Amygdala (tissue), 56 donors: ENCODE measurements around the gene IL6ST.
"Not testable (repeated sequence)": the region's sequence is repeated elsewhere in the genome, so short reads cannot be mapped to it uniquely, and the experiment has no call there.

Experiments
- DNase-seq, 56 donors: peaks; one replicate each; lab custom pipeline; 2025; lab: John Stamatoyannopoulos, UW

Gene IL6ST

GRCh38 chr5:55994495-55994997 lies at the start of gene IL6ST:
Gene IL6ST (minus strand): TSS chr5:55994963. CDS start chr5:55976278, 18,685 bp downstream.
- peak in 20 of 56 donors; percentile 42 to 86 (median 65) for DNase-seq

GRCh38 chr5:56039985-56040384 lies 45.2 kb upstream of the IL6ST start:
- DNase-seq, result no peak

DNA sequence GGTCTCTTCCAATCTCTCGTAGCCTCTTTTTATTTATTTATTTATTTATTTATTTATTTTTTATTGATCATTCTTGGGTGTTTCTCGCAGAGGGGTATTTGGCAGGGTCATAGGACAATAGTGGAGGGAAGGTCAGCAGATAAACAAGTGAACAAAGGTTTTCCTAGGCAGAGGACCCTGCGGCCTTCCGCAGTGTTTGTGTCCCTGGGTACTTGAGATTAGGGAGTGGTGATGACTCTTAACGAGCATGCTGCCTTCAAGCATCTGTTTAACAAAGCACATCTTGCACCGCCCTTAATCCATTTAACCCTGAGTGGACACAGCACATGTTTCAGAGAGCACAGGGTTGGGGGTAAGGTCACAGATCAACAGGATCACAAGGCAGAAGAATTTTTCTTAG lies 43.4 kb upstream of the IL6ST start:
- DNase-seq, result not testable (repeated sequence)

- peak in 17 of 56 donors; percentile 0 to 43 (median 9) for DNase-seq
Measured at GRCh38 chr5:56037531-56038010, 42.8 kb upstream of the IL6ST start.

GRCh38 chr5:56035394-56035793 lies 40.6 kb upstream of the IL6ST start:
- DNase-seq, result not testable (repeated sequence)

DNA sequence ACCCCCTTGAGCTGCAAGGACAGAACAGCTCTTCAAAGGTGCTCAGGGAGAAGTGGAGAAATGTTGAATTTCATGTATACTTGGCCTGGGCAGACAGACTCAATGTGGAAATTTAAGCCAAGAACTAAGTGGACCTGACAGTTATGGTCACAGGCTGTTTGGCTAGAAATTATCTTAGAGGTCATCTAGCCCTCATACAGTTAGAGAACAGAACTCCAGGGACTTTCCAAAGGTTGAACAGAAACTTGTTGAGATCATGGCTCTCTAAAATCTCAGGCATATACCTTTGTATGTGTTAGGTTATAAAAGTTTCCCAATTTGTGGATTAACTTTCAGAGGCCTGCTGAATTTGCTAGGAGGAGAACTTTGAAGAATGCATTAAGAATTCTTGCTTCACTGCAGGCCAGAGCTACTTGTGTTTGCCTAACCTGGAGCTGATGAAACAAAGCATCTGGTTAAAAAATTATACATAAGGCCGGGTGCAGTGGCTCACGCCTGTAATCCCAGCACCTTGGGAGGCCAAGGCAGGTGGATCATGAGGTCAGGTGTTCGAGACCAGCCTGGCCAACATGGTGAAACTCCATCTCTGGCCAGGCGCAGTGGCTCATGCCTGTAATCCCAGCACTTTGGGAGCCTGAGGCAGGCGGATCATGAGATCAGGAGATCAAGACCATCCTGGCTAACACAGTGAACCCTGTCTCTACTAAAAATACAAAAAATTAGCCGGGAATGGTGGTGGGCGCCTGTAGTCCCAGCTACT lies 35.3 kb upstream of the IL6ST start:
- DNase-seq, result not testable (repeated sequence)

GRCh38 chr5:56029457-56029856 lies 34.7 kb upstream of the IL6ST start:
- no peak for DNase-seq

GRCh38 chr5:56028708-56029107 lies 33.9 kb upstream of the IL6ST start:
- no peak for DNase-seq

- no peak for DNase-seq
Measured at GRCh38 chr5:56026863-56027300, 32.1 kb upstream of the IL6ST start.

- no peak for DNase-seq
Measured at GRCh38 chr5:56025151-56025885, 30.6 kb upstream of the IL6ST start.

- no peak for DNase-seq
Measured at GRCh38 chr5:56024810-56025150, 30.0 kb upstream of the IL6ST start.

DNA sequence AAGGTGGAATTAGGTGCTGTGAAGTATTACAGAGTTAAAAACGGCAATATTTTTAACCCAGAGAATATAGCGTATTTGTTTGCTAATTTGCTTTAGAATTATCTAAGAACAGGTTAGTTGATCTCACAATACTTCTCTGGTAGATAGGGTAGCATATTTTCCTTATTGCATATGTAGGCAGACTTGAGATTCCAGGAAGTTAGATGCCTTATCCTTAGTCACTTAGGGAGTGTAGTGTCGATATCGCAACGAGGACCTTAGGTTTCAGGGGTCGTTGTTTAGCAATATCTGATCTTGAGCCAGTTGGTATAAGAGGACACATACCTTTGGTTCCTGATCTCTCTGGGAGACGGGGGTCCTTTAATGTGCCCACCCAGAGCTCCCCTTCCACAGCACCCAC lies 28.5 kb upstream of the IL6ST start:
- DNase-seq, result no peak

DNA sequence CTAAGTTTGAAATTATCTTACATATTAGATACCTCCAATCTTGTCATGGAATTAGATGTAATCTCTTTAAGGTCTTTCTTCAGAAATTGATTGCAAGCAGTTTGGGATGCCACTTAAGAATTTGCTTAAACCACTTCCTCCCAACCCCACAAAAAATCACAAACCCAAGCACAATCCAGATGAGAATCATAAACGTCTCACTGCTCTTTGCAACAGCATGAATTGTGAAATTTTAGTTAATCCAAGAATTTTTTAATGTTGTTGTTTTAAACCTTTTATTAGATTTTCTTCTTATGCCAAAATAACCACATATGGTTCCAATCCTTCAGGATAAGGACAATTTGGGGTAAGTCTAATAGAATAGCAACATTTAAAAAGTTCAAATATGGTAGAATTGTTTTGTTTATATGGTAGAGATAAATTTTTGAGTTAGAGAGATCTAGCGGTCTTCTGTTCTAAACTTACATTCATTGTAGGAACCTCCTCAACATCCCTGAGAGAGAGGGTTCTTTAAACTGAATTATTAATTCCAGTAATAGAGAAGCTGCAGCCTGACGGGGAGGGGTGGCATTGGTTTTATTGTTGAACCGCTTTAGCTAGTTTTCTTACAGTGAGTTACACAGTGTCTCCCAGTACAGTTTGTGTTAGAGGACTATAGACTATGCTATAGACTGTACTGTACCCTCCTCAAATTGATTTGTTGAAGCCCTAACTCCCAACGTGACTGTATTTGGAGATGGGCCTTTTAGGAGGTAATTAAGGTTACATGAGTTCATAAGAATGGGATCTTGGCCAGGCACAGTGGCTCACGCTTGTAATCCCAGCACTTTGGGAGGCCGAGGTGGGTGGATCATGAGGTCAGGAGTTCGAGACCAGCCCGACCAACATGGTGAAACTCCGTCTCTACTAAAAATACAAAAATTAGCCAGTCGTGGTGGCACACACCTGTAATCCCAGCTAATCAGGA lies 24.8 kb upstream of the IL6ST start:
- no peak for DNase-seq

GRCh38 chr5:56018832-56019231 lies 24.1 kb upstream of the IL6ST start:
- DNase-seq, result no peak

DNA sequence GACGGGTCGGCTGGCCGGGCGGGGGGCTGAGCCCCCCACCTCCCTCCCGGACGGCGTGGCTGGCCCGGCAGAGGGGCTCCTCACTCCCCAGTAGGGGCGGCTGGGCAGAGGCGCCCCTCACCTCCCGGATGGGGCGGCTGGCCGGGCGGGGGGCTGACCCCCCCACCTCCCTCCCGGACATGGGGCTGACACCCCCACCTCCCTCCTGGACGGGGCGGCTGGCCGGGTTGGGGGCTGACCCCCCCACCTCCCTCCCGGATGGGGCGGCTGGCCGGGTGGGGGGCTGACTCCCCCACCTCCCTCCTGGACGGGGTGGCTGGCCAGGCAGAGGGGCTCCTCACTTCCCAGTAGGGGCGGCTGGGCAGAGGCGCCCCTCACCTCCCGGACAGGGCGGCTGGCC lies 19.9 kb upstream of the IL6ST start:
- not testable (repeated sequence) for DNase-seq

DNA sequence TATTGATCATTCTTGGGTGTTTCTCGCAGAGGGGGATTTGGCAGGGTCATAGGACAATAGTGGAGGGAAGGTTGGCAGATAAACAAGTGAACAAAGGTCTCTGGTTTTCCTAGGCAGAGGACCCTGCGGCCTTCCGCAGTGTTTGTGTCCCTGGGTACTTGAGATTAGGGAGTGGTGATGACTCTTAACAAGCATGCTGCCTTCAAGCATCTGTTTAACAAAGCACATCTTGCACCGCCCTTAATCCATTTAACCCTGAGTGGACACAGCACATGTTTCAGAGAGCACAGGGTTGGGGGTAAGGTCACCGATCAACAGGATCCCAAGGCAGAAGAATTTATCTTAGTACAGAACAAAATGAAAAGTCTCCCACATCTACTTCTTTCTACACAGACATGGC lies 19.2 kb upstream of the IL6ST start:
- not testable (repeated sequence) for DNase-seq

DNA sequence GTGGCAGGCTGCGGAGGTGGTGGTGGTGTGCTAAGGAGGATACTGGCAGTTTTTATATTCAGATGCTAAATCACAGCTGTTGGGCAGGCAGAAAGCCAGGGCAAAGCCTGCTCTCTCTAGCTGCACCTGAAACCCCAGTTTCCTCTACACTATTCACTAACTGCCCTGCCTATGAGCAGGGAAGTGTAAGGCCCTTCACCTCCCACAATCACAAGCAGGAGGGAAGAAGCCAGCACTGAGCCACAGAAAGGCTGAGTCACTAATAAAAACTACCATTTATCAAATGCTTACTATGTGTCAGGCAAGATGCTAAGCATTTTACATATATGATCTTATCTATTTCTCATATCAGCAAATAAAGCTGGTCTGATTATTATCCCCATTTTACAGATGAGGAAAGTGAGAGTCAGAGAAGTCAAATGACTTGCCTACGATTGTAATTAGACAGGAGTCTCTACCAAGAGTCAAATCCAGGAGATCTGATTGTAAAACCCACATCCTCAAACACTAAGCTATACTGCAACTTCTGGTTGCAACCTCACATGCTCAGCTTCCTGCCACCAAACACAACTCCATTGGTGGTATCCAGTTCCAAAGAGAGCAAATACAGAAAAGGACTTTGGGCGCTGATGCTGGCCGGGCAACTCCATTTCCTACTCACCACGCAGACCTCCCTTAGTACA lies 17.7 kb upstream of the IL6ST start:
- DNase-seq, result no peak

DNA sequence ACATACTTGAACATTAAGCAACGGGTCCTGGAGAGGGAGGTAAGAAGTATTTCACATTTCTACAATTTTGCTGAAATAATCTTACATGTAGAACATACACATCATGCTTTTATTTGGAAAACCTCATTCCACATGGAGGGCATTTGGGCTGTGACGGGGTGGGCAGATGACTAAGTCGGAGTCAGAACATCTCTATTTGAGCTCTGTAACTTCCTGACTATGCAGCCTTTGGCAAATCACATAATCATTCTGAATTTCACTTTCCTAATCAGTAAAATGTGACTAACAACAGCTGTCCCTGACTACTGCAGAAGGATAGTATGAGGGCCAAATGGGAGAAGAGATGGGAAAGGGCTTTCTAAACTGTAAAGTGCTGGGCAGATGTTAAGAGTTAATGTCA lies 17.1 kb upstream of the IL6ST start:
- no peak for DNase-seq

- DNase-seq, result no peak
Measured at GRCh38 chr5:56010431-56010830, 15.7 kb upstream of the IL6ST start.

- DNase-seq, result no peak
Measured at GRCh38 chr5:56006600-56006999, 11.8 kb upstream of the IL6ST start.
